ENCODE results near the gene CCDC157.

DNA sequence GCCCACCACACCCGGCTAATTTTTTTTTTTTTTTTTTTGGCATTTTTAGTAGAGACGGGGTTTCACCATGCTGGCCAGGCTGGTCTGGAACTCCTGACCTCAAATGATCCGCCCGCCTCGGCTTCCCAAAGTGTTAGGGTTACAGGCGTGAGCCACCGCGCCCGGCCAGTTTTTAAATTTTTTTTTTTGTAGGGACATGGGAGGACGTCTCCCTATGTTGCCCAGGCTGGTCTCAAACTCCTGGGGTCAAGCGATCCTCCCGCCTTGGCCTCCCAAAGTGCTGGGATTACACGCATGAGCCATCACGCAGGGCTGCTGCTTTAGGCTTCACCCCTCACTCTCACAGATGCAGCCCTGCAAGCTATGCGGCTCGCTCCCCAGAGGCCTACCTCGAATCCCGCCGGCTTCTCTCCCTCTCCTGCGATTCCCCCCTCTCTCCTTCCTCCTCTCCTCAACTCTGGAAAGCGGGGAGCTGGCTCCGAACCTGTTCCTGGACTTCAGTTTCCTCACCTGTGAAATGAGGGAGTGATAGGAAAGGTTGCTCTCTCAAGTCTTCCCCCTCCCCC, 926 bp downstream of the CCDC157 start:
- no peak for TF ChIP-seq EZH2 (IDR thresholded peaks at IDR 0.05; ENCODE audit: borderline replicate concordance, insufficient read depth, low read depth, low read length, poor library complexity, severe bottlenecking)
- TF ChIP-seq, protein P1, sequence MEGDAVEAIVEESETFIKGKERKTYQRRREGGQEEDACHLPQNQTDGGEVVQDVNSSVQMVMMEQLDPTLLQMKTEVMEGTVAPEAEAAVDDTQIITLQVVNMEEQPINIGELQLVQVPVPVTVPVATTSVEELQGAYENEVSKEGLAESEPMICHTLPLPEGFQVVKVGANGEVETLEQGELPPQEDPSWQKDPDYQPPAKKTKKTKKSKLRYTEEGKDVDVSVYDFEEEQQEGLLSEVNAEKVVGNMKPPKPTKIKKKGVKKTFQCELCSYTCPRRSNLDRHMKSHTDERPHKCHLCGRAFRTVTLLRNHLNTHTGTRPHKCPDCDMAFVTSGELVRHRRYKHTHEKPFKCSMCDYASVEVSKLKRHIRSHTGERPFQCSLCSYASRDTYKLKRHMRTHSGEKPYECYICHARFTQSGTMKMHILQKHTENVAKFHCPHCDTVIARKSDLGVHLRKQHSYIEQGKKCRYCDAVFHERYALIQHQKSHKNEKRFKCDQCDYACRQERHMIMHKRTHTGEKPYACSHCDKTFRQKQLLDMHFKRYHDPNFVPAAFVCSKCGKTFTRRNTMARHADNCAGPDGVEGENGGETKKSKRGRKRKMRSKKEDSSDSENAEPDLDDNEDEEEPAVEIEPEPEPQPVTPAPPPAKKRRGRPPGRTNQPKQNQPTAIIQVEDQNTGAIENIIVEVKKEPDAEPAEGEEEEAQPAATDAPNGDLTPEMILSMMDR (IDR thresholded peaks at IDR 0.05) = no peak

All from B cell (primary cell).